ENCODE results near the gene HEXIM2. TPM values are rescaled to one million over a fixed set of nuclear protein-coding genes. Genes with fewer than 3 reads are reported as not detected.

The HEXIM2 gene
- polyA plus RNA-seq, 3 donors = 2.5 to 3.0 (median 2.9) TPM

- intact Hi-C loops (cut with micrococcal nuclease) = loop anchor here in 1 of 2 donors (5.0 kb wide), 1 partner anchor 35 kb away; the partner anchor contains the start of gene HEXIM2
- H3K36me3 ChIP-seq (replicated peaks in 1 of 2; ENCODE audit: control insufficient read depth in 1 of 2, insufficient read depth in 2 of 2, low read length in 2 of 2) = no peaks in the 10 kb centered on the region
- H2AFZ ChIP-seq (ENCODE audit: insufficient read depth, low read depth, low read length, poor library complexity, severe bottlenecking) = peak overlapping the region; percentile 65
- peaks cover 34% of the 10 kb centered on the region for H3K4me1 Mint-ChIP-seq
- no peaks in the 10 kb centered on the region for H4K20me1 ChIP-seq (ENCODE audit: insufficient read depth, low read length)
- no peak overlapping the region for H3K4me3 Mint-ChIP-seq
- H3K4me3 ChIP-seq (replicated peaks in 1 of 3; ENCODE audit: low read depth in 2 of 3, low read length in 3 of 3) = no peak overlapping the region
- no peak overlapping the region for H3K4me2 ChIP-seq (replicated peaks; ENCODE audit: extremely low read depth, low read length, poor library complexity, severe bottlenecking)
- H3K9me3 ChIP-seq (replicated peaks in 1 of 2; ENCODE audit: control insufficient read depth in 1 of 2, insufficient read depth in 1 of 2, low read length in 2 of 2) = no peaks in the 10 kb centered on the region
- WGBS (ENCODE audit: insufficient coverage) = 90% methylated on average over 4 of the region's 6 CpGs
- peaks cover 0 to 4% (median 2%) of the 10 kb centered on the region in 3 donors for H3K27me3 Mint-ChIP-seq (ENCODE audit: low read depth in 3 of 3)
- no peak overlapping the region for H3K9ac ChIP-seq (ENCODE audit: insufficient read depth, low read length, poor library complexity, severe bottlenecking)
- DNase-seq = no peak
- no peaks in the 10 kb centered on the region for H3K36me3 Mint-ChIP-seq
- H3K9me3 Mint-ChIP-seq = peaks cover 0 to 2% (median 0%) of the 10 kb centered on the region in 7 donors
- no peaks in the 10 kb centered on the region for H3K79me2 ChIP-seq (ENCODE audit: insufficient read depth, low read length)
- TF ChIP-seq CTCF (IDR thresholded peaks at IDR 0.05) = no peak
- peaks cover 36 to 44% of the 10 kb centered on the region in 2 donors for H3K4me1 ChIP-seq (ENCODE audit: control insufficient read depth in 1 of 2, insufficient read depth in 2 of 2, low read length in 2 of 2)
- H3K27ac ChIP-seq (ENCODE audit: low read depth in 1 of 2, low read length in 2 of 2) = no peak overlapping the region
- H3K27ac Mint-ChIP-seq = no peak overlapping the region
- H3K27me3 ChIP-seq (ENCODE audit: control insufficient read depth in 2 of 2, insufficient read depth in 2 of 2, low read length in 2 of 2) = no peaks in the 10 kb centered on the region
Measured at GRCh38 chr17:45197108-45197507, 35.4 kb downstream of the HEXIM2 start.

- Histone ChIP-seq H3K4me3 (replicated peaks in 1 of 3; ENCODE audit: low read depth in 2 of 3, low read length in 3 of 3) (no peak overlapping the region), H3K9me3 (replicated peaks in 1 of 2; ENCODE audit: control insufficient read depth in 1 of 2, insufficient read depth in 1 of 2, low read length in 2 of 2) (no peaks in the 10 kb centered on the region), H3K27ac (ENCODE audit: low read depth in 1 of 2, low read length in 2 of 2) (no peak overlapping the region), H3K79me2 (ENCODE audit: insufficient read depth, low read length) (no peaks in the 10 kb centered on the region), H3K4me2 (replicated peaks; ENCODE audit: extremely low read depth, low read length, poor library complexity, severe bottlenecking) (peak overlapping the region; percentile 42), H3K4me1 (ENCODE audit: control insufficient read depth in 1 of 2, insufficient read depth in 2 of 2, low read length in 2 of 2) (peaks cover 42 to 51% of the 10 kb centered on the region in 2 donors), H4K20me1 (ENCODE audit: insufficient read depth, low read length) (no peaks in the 10 kb centered on the region), H3K27me3 (ENCODE audit: control insufficient read depth in 2 of 2, insufficient read depth in 2 of 2, low read length in 2 of 2) (no peaks in the 10 kb centered on the region), H3K9ac (ENCODE audit: insufficient read depth, low read length, poor library complexity, severe bottlenecking) (no peak overlapping the region), H2AFZ (ENCODE audit: insufficient read depth, low read depth, low read length, poor library complexity, severe bottlenecking) (peak overlapping the region; percentile 65), H3K36me3 (replicated peaks in 1 of 2; ENCODE audit: control insufficient read depth in 1 of 2, insufficient read depth in 2 of 2, low read length in 2 of 2) (no peaks in the 10 kb centered on the region)
- intact Hi-C loops (cut with micrococcal nuclease) = loop anchor here (1.0 to 5.0 kb wide), 3 partner anchors 35 to 64 kb away; partner anchors contain the start of genes ACBD4 (in 1 of the 2) and HEXIM2 (in 1 of the 2)
- peak; percentile 99 for TF ChIP-seq CTCF (IDR thresholded peaks at IDR 0.05)
- Mint-ChIP-seq H3K27me3 (ENCODE audit: low read depth in 3 of 3) (peaks cover 0 to 4% (median 2%) of the 10 kb centered on the region in 3 donors), H3K36me3 (no peaks in the 10 kb centered on the region), H3K4me1 (peaks cover 40% of the 10 kb centered on the region), H3K4me3 (peak overlapping the region in 1 of 2 donors; percentile 34), H3K27ac (peak overlapping the region in 4 of 7 donors; percentile 40 to 76 (median 66)), H3K9me3 (peaks cover 0 to 2% (median 0%) of the 10 kb centered on the region in 7 donors)
- under 1% methylated on average over 8 of the region's 16 CpGs for WGBS (ENCODE audit: insufficient coverage)
- DNase-seq = peak; percentile 86 to 89 (median 87)
Measured at GRCh38 chr17:45197555-45198334, 36.1 kb downstream of the HEXIM2 start.
